ENCODE data around the gene SLC50A1.

SLC50A1 gene

GRCh38 chr1:155179112-155180031, 43.7 kb downstream of the SLC50A1 start:
- CTCF ChIA-PET = interaction anchor here (1.0 to 4.3 kb wide), 2 partner anchors 14 to 94 kb away, joined by 4 to 49 read pairs; no protein-coding TSS in a partner anchor
- no peak overlapping the region for H3K27ac ChIP-seq (ENCODE audit: extremely low read depth, low read depth, low read length)

GRCh38 chr1:155181371-155182051, 45.9 kb downstream of the SLC50A1 start:
- no peak overlapping the region for H3K27ac ChIP-seq (ENCODE audit: extremely low read depth, low read depth, low read length)
- POLR2A ChIA-PET = interaction anchor here (0.6 kb wide), 1 partner anchor 1183 kb away, joined by 4 read pairs; no protein-coding TSS in a partner anchor
- no peaks in the 10 kb centered on the region for H3K9me3 ChIP-seq (ENCODE audit: control insufficient read depth, insufficient read depth, low read depth, low read length)
- TF ChIP-seq KLF8 (tag by site-specific recombination; IDR thresholded peaks at IDR 0.05) (no peak), ZNF366 (tag by site-specific recombination; conservative IDR thresholded peaks at IDR 0.05) (no peak), GLI2 (tag by site-specific recombination; IDR thresholded peaks at IDR 0.05; ENCODE audit: borderline replicate concordance, low read depth) (no peak), ZNF10 (tag by site-specific recombination; IDR thresholded peaks at IDR 0.05) (no peak)
- no peaks in the 10 kb centered on the region for H3K36me3 ChIP-seq (ENCODE audit: control insufficient read depth in 2 of 2, insufficient read depth in 1 of 2, low read length in 2 of 2)
- no peaks in the 10 kb centered on the region for H3K4me1 ChIP-seq (ENCODE audit: control insufficient read depth, insufficient read depth, low read length)
- CTCF ChIA-PET = interaction anchor here (0.7 to 1.8 kb wide), 2 partner anchors 9 to 26 kb away, joined by 4 to 6 read pairs; partner anchors contain the start of gene KRTCAP2
- H3K4me3 ChIP-seq (ENCODE audit: low read depth, low read length) = no peak overlapping the region

More at GRCh38 chr1:155179112-155180031, 43.7 kb downstream of the SLC50A1 start:
- TF ChIP-seq ZNF623 (tag by site-specific recombination; IDR thresholded peaks at IDR 0.05) = peak; percentile 65
- TF ChIP-seq ZNF501 (tag by site-specific recombination; IDR thresholded peaks at IDR 0.05) = no peak
- TF ChIP-seq ZNF747 (tag by site-specific recombination; IDR thresholded peaks at IDR 0.05) = no peak
- POLR2A ChIA-PET = interaction anchor here (1.5 kb wide), 1 partner anchor 14 kb away, joined by 4 read pairs; no protein-coding TSS in a partner anchor
- H3K36me3 ChIP-seq (ENCODE audit: control insufficient read depth in 2 of 2, insufficient read depth in 1 of 2, low read length in 2 of 2) = no peaks in the 10 kb centered on the region
- no peak overlapping the region for H3K4me3 ChIP-seq (ENCODE audit: low read depth, low read length)
- no peaks in the 10 kb centered on the region for H3K4me1 ChIP-seq (ENCODE audit: control insufficient read depth, insufficient read depth, low read length)
- no peaks in the 10 kb centered on the region for H3K9me3 ChIP-seq (ENCODE audit: control insufficient read depth, insufficient read depth, low read depth, low read length)

- H3K4me3 ChIP-seq (ENCODE audit: low read depth, low read length) = no peak overlapping the region
- no peaks in the 10 kb centered on the region for H3K36me3 ChIP-seq (ENCODE audit: control insufficient read depth in 2 of 2, insufficient read depth in 1 of 2, low read length in 2 of 2)
- no peaks in the 10 kb centered on the region for H3K4me1 ChIP-seq (ENCODE audit: control insufficient read depth, insufficient read depth, low read length)
- ChIA-PET POLR2A (interaction anchor here (0.6 kb wide), 1 partner anchor 1183 kb away, joined by 4 read pairs; no protein-coding TSS in a partner anchor), CTCF (interaction anchor here (0.7 to 3.1 kb wide), 3 partner anchors 9 to 25 kb away, joined by 4 to 21 read pairs (median 6); partner anchors contain the start of gene KRTCAP2)
- H3K9me3 ChIP-seq (ENCODE audit: control insufficient read depth, insufficient read depth, low read depth, low read length) = no peaks in the 10 kb centered on the region
- no peak overlapping the region for H3K27ac ChIP-seq (ENCODE audit: extremely low read depth, low read depth, low read length)
- TF ChIP-seq ZNF449 (tag by site-specific recombination; IDR thresholded peaks at IDR 0.05) (no peak), ZNF140 (tag by site-specific recombination; IDR thresholded peaks at IDR 0.05) (no peak)
These were observed 46.4 kb downstream of the SLC50A1 start for GRCh38 chr1:155182052-155182550.

- Histone ChIP-seq H3K36me3 (ENCODE audit: control insufficient read depth in 2 of 2, insufficient read depth in 1 of 2, low read length in 2 of 2) (no peaks in the 10 kb centered on the region), H3K4me3 (ENCODE audit: low read depth, low read length) (no peak overlapping the region), H3K27ac (ENCODE audit: extremely low read depth, low read depth, low read length) (no peak overlapping the region), H3K9me3 (ENCODE audit: control insufficient read depth, insufficient read depth, low read depth, low read length) (no peaks in the 10 kb centered on the region), H3K4me1 (ENCODE audit: control insufficient read depth, insufficient read depth, low read length) (no peaks in the 10 kb centered on the region)
- POLR2A ChIA-PET = interaction anchor here (1.0 kb wide), 1 partner anchor 10 kb away, joined by 3 read pairs; no protein-coding TSS in a partner anchor
- CTCF ChIA-PET = interaction anchor here (0.5 to 4.4 kb wide), 4 partner anchors 9 to 386 kb away, joined by 3 to 21 read pairs (median 9); partner anchors contain the start of gene KRTCAP2
- TF ChIP-seq PRDM1 (tag by site-specific recombination; IDR thresholded peaks at IDR 0.05) = no peak
- no peak for TF ChIP-seq ZNF223 (tag by site-specific recombination; IDR thresholded peaks at IDR 0.05)
- TF ChIP-seq ZNF664 (tag by site-specific recombination; IDR thresholded peaks at IDR 0.05) = no peak
- no peak for TF ChIP-seq ZNF202 (tag by site-specific recombination; IDR thresholded peaks at IDR 0.05; ENCODE audit: borderline replicate concordance)
- TF ChIP-seq ZNF701 (tag by site-specific recombination; IDR thresholded peaks at IDR 0.05) = no peak
- no peak for TF ChIP-seq ZEB2 (tag by site-specific recombination; IDR thresholded peaks at IDR 0.05)
- no peak for TF ChIP-seq ATF2 (tag by site-specific recombination; IDR thresholded peaks at IDR 0.05; ENCODE audit: low read depth)
- TF ChIP-seq ELK4 (IDR thresholded peaks at IDR 0.05; ENCODE audit: borderline replicate concordance, low read depth, low read length) = no peak
- no peak for TF ChIP-seq ZNF146 (tag by site-specific recombination; IDR thresholded peaks at IDR 0.05)
- TF ChIP-seq ZBTB6 (tag by site-specific recombination; IDR thresholded peaks at IDR 0.05) = no peak
These were observed 48.1 kb downstream of the SLC50A1 start for GRCh38 chr1:155183775-155184221.

Measured in HEK293 (cell line).